Sigmoid colon (tissue), 7 donors: ENCODE measurements around the gene KLHL10. TPM values are rescaled to one million over a fixed set of nuclear protein-coding genes. Genes with fewer than 3 reads are reported as not detected.
A peak's percentile ranks its signal among the peaks of the same experiment; 100 is the strongest.
"Not testable (repeated sequence)": the region's sequence is repeated elsewhere in the genome, so short reads cannot be mapped to it uniquely, and the experiment has no call there.

ENCODE experiments used
- DNase-seq: peaks from one replicate; pipeline ENCODE4 v3.0.0-alpha.2; 2019
- H3K27ac ChIP-seq, 4 donors: fragments of 200-600 bp; sonication (generic); one replicate each; pipeline ENCODE4 v1.5.1; 2016 to 2019; ENCODE audit warnings: mild to moderate bottlenecking in 1 of 4
- H3K27me3 ChIP-seq, 3 donors: fragments of 200-600 bp; sonication (generic); one replicate each; pipeline ENCODE4 v1.5.1; 2019; ENCODE audit warnings: mild to moderate bottlenecking in 1 of 3
- H3K36me3 ChIP-seq, 4 donors: fragments of 200-600 bp; sonication (generic); one replicate each; pipeline ENCODE4 v1.5.1; 2016 to 2019
- H3K4me1 ChIP-seq, 4 donors: fragments of 200-600 bp; sonication (generic); one replicate each; pipeline ENCODE4 v1.5.1; 2017 to 2019
- H3K4me3 ChIP-seq, 4 donors: fragments of 200-600 bp; sonication (generic); one replicate each; pipeline ENCODE4 v1.5.1; 2017 to 2019; ENCODE audit warnings: mild to moderate bottlenecking in 2 of 4, moderate library complexity in 1 of 4
- H3K9me3 ChIP-seq, 4 donors: fragments of 200-600 bp in 3 of 4; sonication (generic) in 3 of 4; one replicate each; pipeline versions ENCODE4 v1.5.1 to v1.6.1; 2013 to 2019
- EP300 ChIP-seq, 4 donors: sonication (generic); formaldehyde crosslinking; IDR thresholded peaks; one replicate each; pipeline ENCODE4 v1.6.1; 2017; ENCODE audit warnings: antibody characterized with exemption in 4 of 4
- POLR2A ChIP-seq, 2 donors: fragments of 450-650 bp; IDR thresholded peaks; one replicate each; pipeline ENCODE4 v1.6.1; 2016; ENCODE audit warnings: antibody characterized with exemption in 2 of 2, mild to moderate bottlenecking in 2 of 2, moderate library complexity in 2 of 2
- POLR2AphosphoS5 ChIP-seq, 4 donors: sonication (generic); formaldehyde crosslinking; IDR thresholded peaks; one replicate each; pipeline ENCODE4 v1.6.1; 2017; ENCODE audit warnings: antibody characterized with exemption in 4 of 4
- WGBS, 2 donors: extraction: QIAGEN DNeasy Blood & Tissue Kit; methylation state at CpG; one replicate each; pipeline ENCODE4 v1.1.7; 2013; 5-methylcytosine and 5-hydroxymethylcytosine counted together
- intact Hi-C: fragments of 100-400 bp; cut with DNase I; formaldehyde crosslinking; loops from one replicate; pipeline ENCODE4 v1.15.1; 2023
- polyA plus RNA-seq, 3 donors: library from polyadenylated mRNA; stranded (reverse); fragments of 200-250 nt; gene quantifications; one replicate each; pipeline ENCODE4 v1.2.3, GENCODE V29; 2013
- total RNA-seq, 4 donors: library from RNA; depleted of rRNA; stranded (reverse); fragments of >200 nt; gene quantifications; one replicate each; pipeline ENCODE4 v1.1.0, GENCODE V29; 2016
- TF ChIP-seq, protein P1 (sequence below), 4 experiments: fragments of 450-650 bp in 3 of 4; fragments of 200-600 bp in 1 of 4; IDR thresholded peaks; one replicate each; pipeline ENCODE4 v1.5.1; 2016 to 2019; ENCODE audit warnings: antibody characterized with exemption in 4 of 4, mild to moderate bottlenecking in 3 of 4, moderate library complexity in 2 of 4
- donor health status: healthy with polysubstance abuse.
- donor health status: Bipolar disorder and iron deficiency.
- donor health status: healthy.

Gene KLHL10
- total and polyA plus RNA-seq, 7 donors = 0.04 to 3.9 (median 1.1) TPM; not detected in 2

DNA sequence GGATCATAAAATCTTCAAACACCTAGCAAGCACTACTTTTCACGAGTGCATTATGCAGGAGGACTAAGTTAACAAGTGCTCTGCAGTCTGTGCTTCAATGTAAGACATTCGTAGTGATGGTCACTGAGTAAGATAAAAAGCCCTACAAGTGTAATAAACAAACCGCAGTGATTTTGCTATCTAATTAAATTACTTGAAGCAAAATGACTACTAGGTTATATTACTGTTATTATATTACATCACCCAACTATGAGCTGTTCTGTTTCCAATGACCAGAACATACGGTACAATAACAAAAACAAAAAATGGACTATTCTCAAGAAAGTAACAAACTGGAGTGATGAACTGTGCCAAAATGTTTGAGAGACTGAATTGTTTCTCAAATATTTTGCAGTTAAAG is 11.2 kb downstream of the KLHL10 start:
- H3K9me3 ChIP-seq = no peaks in the 10 kb centered on the region
- TF ChIP-seq, protein P1, sequence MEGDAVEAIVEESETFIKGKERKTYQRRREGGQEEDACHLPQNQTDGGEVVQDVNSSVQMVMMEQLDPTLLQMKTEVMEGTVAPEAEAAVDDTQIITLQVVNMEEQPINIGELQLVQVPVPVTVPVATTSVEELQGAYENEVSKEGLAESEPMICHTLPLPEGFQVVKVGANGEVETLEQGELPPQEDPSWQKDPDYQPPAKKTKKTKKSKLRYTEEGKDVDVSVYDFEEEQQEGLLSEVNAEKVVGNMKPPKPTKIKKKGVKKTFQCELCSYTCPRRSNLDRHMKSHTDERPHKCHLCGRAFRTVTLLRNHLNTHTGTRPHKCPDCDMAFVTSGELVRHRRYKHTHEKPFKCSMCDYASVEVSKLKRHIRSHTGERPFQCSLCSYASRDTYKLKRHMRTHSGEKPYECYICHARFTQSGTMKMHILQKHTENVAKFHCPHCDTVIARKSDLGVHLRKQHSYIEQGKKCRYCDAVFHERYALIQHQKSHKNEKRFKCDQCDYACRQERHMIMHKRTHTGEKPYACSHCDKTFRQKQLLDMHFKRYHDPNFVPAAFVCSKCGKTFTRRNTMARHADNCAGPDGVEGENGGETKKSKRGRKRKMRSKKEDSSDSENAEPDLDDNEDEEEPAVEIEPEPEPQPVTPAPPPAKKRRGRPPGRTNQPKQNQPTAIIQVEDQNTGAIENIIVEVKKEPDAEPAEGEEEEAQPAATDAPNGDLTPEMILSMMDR (IDR thresholded peaks at IDR 0.05) = no peak
- TF ChIP-seq EP300 (IDR thresholded peaks at IDR 0.05) (no peak), POLR2AphosphoS5 (IDR thresholded peaks at IDR 0.05) (no peak), POLR2A (IDR thresholded peaks at IDR 0.05) (no peak)
- H3K36me3 ChIP-seq = peaks cover 0 to 14% (median 4%) of the 10 kb centered on the region in 4 donors
- DNase-seq = no peak
- 62 to 73% methylated on average over 4 of the region's 4 CpGs for WGBS, 2 donors
- intact Hi-C loops = no loop called here
- H3K4me1 ChIP-seq = peaks cover 0 to 25% (median 11%) of the 10 kb centered on the region in 4 donors
- H3K27me3 ChIP-seq = no peaks in the 10 kb centered on the region
- no peak overlapping the region for H3K4me3 ChIP-seq
- H3K27ac ChIP-seq = peak overlapping the region in 2 of 4 donors; percentile 19 to 22

DNA sequence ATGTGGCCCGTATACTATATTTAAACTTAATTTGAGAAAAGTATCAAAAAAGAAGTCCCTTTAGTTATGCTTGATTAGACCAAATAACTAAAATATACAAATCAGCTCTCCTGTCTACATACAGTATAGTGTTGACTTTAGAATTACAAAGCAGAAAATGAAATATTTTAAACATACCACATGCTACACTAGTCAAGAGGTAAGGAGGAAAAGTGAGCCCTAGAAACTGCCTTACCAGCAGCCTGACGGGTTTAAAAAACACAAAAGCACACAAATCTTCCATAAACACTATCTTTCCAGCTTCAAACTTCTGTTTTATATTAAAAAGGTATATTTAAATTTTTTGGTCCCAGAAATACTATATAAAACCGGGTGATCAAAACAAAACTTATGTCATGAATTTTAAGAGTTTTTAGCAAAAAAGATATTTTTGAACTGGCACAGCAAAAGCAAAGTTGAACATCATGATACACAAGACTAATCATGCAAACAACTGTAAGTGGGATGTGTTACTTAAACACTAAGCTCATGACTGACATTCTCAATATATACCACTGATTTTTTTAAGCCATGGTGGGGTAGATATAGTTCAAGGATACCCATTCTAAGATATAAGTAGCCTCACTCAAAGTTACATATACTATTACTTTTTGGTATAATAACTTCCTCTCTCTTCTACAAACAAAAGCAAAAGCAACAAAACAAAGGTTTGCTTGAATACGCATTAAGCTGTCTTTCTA is 11.8 kb downstream of the KLHL10 start:
- Histone ChIP-seq H3K4me3 (no peak overlapping the region), H3K27ac (peak overlapping the region in 1 of 4 donors; percentile 22), H3K27me3 (no peaks in the 10 kb centered on the region), H3K36me3 (peaks cover 0 to 20% (median 9%) of the 10 kb centered on the region in 4 donors), H3K9me3 (no peaks in the 10 kb centered on the region), H3K4me1 (peaks cover 0 to 25% (median 11%) of the 10 kb centered on the region in 4 donors)
- WGBS, 2 donors = 84 to 86% methylated on average over 4 of the region's 4 CpGs
- intact Hi-C loops = no loop called here
- TF ChIP-seq POLR2A (IDR thresholded peaks at IDR 0.05) (no peak), POLR2AphosphoS5 (IDR thresholded peaks at IDR 0.05) (no peak), EP300 (IDR thresholded peaks at IDR 0.05) (no peak)
- TF ChIP-seq, protein P1 (IDR thresholded peaks at IDR 0.05) = no peak
- DNase-seq = no peak

DNA sequence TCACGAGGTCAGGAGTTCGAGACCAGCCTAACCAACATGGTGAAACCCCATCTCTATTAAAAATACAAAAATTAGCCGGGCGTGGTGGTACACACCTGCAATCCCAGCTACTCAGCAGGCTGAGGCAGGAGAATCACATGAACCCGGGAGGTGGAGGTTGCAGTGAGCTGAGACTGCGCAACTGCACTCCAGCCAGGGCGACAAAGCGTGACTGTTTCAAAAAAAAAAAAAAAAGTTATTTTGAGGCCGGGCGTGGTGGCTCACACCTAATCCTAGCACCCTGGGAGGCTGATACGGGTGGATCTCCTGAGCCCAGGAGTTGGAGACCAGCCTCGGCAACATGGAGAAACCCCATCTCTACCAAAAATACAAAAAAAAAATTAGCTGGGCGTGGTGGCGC is 13.8 kb downstream of the KLHL10 start:
- H3K27ac ChIP-seq, H3K27me3 ChIP-seq, DNase-seq, H3K4me3 ChIP-seq, intact Hi-C loops, H3K9me3 ChIP-seq: not testable (repeated sequence)
- Histone ChIP-seq H3K4me1 (peaks cover 0 to 25% (median 11%) of the 10 kb centered on the region in 4 donors), H3K36me3 (peaks cover 0 to 27% (median 11%) of the 10 kb centered on the region in 4 donors)
- 94 to 96% methylated on average over 14 of the region's 14 CpGs for WGBS, 2 donors

DNA sequence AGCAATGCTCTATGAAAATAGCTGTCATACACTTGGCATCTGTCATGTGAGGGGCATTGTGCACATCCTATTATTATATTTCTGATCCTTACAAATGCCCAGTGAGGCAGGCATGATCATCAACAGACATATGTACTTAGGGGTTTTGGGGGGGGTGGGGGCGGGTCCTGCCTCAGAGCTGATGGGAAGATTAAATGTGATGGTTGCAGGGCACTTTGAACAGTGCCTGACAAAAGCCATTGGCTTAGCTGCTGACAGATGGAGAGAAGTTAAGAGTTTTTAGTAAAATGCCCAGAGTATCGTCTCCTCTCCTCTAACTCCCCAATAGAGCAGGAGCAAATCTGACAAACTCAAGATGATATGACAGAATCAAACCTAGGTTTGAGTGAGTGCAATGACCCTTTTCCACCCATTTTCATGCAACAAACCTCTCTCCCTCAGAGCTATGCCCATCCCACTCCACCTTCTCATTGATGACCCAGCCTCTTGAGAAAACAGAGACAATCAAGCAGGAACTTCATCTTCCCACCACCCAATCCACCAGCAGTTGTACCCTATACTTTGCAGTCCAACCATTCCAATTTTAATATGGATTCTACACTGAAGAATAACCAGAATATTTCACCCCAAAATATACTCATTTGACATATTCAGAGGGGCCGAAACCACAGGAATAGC is 22.8 kb downstream of the KLHL10 start:
- Histone ChIP-seq H3K27ac (no peak overlapping the region), H3K4me1 (peaks cover 0 to 30% (median 26%) of the 10 kb centered on the region in 4 donors), H3K27me3 (no peaks in the 10 kb centered on the region), H3K36me3 (no peaks in the 10 kb centered on the region), H3K9me3 (no peaks in the 10 kb centered on the region), H3K4me3 (no peak overlapping the region)
- 81 to 85% methylated on average over 3 of the region's 3 CpGs for WGBS, 2 donors
- DNase-seq = no peak
- TF ChIP-seq POLR2AphosphoS5 (IDR thresholded peaks at IDR 0.05) (no peak), EP300 (IDR thresholded peaks at IDR 0.05) (no peak)
- TF ChIP-seq, protein P1 (IDR thresholded peaks at IDR 0.05) = no peak
- intact Hi-C loops = no loop called here

DNA sequence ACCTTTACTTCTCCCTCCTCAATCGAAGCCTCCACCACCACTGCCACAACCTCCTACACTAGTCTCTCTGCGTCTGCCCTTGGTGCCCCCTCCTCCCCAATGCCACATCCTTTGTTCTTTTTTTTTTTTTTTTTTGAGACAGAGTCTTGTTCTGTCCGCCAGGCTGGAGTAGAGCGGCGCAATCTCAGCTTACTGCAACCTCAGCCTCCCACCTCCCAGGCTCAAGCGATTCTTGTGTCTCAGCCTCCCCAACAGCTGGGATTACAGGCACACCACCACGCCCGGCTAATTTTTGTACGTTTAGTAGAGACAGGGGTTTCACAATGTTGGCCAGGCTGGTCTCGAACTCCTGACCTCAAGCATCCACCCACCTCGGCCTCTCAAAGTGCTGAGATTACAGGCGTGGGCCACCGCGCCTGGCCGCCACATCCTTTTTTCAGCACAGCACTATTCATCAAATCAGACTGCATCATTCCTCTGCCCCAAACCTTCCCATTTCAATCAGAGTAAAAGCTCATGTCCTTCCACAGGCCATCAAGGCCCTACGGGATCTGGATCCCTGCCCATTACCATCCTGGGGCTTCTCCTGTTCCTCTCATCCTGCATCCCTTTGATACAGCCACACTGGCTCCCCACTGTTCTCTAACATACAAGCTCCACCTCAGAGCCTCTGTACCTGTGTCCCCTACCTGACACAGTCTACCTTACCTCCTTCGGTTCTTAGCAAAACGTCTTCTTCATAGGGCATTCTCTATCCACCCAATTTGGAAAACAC is 25.6 kb downstream of the KLHL10 start:
- no peaks in the 10 kb centered on the region for H3K9me3 ChIP-seq
- intact Hi-C loops = no loop called here
- WGBS, 2 donors = 58 to 66% methylated on average over 18 of the region's 18 CpGs
- H3K27ac ChIP-seq = no peak overlapping the region
- TF ChIP-seq POLR2A (IDR thresholded peaks at IDR 0.05) = no peak
- TF ChIP-seq POLR2AphosphoS5 (IDR thresholded peaks at IDR 0.05) = no peak
- TF ChIP-seq, protein P1 (IDR thresholded peaks at IDR 0.05) = no peak
- no peak for TF ChIP-seq EP300 (IDR thresholded peaks at IDR 0.05)
- peaks cover 0 to 30% (median 26%) of the 10 kb centered on the region in 4 donors for H3K4me1 ChIP-seq
- peak overlapping the region in 3 of 4 donors; percentile 82 to 98 (median 88) for H3K4me3 ChIP-seq
- no peak for DNase-seq
- peaks cover 0 to 15% (median 0%) of the 10 kb centered on the region in 4 donors for H3K36me3 ChIP-seq
- no peaks in the 10 kb centered on the region for H3K27me3 ChIP-seq
